Adrenal gland (tissue), 5 donors: Measurements from ENCODE around the gene CCDC146.
"Not testable (repeated sequence)": the region's sequence is repeated elsewhere in the genome, so short reads cannot be mapped to it uniquely, and the experiment has no call there.

Experiments used
- POLR2A ChIP-seq, 2 donors: fragments of 450-650 bp; IDR thresholded peaks; one replicate each; pipeline ENCODE4 v1.6.1; 2017; ENCODE audit warnings: antibody characterized with exemption in 2 of 2, mild to moderate bottlenecking in 2 of 2, moderate library complexity in 1 of 2
- TF ChIP-seq, protein P1 (sequence below), 6 experiments: fragments of 450-650 bp in 4 of 6; fragments of 200-600 bp in 2 of 6; sonication (generic) in 1 of 6; IDR thresholded peaks; 1 replicate in 5 of 6; 2 replicates in 1 of 6; pipeline versions ENCODE4 v1.5.1 to v1.8.0; 2016 to 2021; ENCODE audit warnings: antibody characterized with exemption in 6 of 6, mild to moderate bottlenecking in 2 of 6, moderate library complexity in 1 of 6
- donor health status: DM: no; HTN: no; CAD: no.

DNA sequence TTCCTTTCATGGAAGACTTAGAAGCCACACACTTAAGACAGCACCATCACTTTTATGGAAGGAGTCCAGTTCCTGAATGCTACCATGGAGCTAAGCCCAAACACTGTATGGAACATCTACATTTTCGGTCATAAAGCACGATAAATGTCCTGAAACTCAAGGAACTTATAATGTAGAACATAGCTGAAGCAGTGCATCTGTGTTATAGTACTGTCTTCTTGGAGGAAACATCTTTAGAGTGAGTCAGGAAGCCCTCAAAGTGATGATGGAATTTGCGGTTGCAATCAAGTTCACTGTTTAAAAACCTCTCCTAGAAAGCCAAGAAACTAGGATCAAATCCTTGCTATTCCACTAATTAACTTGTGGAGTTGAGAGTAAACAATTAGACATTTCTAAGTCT, 16.5 kb upstream of the CCDC146 start:
- TF ChIP-seq, protein P1, sequence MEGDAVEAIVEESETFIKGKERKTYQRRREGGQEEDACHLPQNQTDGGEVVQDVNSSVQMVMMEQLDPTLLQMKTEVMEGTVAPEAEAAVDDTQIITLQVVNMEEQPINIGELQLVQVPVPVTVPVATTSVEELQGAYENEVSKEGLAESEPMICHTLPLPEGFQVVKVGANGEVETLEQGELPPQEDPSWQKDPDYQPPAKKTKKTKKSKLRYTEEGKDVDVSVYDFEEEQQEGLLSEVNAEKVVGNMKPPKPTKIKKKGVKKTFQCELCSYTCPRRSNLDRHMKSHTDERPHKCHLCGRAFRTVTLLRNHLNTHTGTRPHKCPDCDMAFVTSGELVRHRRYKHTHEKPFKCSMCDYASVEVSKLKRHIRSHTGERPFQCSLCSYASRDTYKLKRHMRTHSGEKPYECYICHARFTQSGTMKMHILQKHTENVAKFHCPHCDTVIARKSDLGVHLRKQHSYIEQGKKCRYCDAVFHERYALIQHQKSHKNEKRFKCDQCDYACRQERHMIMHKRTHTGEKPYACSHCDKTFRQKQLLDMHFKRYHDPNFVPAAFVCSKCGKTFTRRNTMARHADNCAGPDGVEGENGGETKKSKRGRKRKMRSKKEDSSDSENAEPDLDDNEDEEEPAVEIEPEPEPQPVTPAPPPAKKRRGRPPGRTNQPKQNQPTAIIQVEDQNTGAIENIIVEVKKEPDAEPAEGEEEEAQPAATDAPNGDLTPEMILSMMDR (IDR thresholded peaks at IDR 0.05): not testable (repeated sequence)
- TF ChIP-seq POLR2A (IDR thresholded peaks at IDR 0.05): not testable (repeated sequence)
